CD4-positive, alpha-beta T cell treated with Interferon gamma for 1 hour (primary cell): ENCODE results near the gene GALNT12.

ENCODE experiments used
- DNase-seq: peaks from one replicate; pipeline ENCODE4 v3.0.0-alpha.2; 2020

The GALNT12 gene, protein sequence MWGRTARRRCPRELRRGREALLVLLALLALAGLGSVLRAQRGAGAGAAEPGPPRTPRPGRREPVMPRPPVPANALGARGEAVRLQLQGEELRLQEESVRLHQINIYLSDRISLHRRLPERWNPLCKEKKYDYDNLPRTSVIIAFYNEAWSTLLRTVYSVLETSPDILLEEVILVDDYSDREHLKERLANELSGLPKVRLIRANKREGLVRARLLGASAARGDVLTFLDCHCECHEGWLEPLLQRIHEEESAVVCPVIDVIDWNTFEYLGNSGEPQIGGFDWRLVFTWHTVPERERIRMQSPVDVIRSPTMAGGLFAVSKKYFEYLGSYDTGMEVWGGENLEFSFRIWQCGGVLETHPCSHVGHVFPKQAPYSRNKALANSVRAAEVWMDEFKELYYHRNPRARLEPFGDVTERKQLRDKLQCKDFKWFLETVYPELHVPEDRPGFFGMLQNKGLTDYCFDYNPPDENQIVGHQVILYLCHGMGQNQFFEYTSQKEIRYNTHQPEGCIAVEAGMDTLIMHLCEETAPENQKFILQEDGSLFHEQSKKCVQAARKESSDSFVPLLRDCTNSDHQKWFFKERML

DNA sequence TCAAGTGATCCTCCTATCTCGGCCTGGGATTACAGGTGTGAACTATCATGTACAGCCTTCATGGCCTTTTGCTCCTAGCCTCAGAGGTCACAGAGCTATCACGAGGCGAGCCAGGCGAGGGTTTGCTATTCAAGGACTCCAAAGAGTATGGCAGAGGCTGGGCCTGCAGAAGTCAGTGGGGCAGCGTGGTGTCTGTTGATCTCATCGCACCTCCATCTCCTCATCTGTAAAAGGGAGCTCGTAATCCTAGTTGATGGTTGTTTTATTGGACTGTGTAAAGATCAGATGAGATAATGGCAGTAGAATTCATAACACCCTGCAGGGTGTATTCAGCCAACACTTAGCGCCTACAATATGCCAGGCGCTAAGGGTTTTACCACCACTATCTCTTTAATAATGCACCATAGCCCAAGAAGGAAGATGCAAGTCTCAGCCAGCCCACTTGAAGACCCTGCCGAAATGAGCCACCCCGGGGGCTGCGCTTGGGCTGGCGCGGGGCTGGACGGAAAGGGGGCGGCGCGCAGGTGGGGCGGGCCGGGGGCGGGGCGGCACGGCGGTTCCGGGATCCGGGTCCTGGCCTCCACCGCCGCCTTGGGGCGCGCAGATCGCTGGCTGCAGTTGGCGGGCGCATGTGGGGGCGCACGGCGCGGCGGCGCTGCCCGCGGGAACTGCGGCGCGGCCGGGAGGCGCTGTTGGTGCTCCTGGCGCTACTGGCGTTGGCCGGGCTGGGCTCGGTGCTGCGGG is at the start of gene GALNT12:
GALNT12 (plus strand) TSS at position 601 of the 744 bp plus-strand sequence; CDS start at position 630, 29 bp downstream.
- DNase-seq = peak; percentile 38

- no peak for DNase-seq
Observed at GRCh38 chr9:98760231-98760630, 47.2 kb upstream of the GALNT12 start.

GRCh38 chr9:98763986-98764745 is 43.3 kb upstream of the GALNT12 start:
- DNase-seq = no peak

- no peak for DNase-seq
Observed at GRCh38 chr9:98765256-98765655, 42.2 kb upstream of the GALNT12 start.

GRCh38 chr9:98766586-98766985 is 40.9 kb upstream of the GALNT12 start:
- DNase-seq = no peak

DNA sequence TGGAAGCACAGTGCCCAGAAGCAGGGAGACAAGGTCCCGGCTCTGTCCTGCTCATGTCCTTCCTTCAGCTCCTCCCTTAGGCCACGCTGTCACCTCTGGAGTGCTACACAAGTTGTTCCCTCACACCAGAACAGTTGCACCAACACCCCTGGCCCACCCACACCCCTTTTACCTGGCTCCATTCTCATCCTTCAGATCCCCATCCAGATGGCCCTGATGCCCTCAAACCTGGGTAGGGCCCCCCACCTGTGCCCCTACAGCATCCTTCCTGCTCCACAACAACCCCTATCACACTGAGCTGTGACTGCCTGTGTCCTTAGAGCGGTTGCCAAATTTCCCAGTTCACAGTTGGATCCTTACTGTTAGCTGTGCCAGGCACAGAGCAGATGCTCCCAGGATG is 40.3 kb upstream of the GALNT12 start:
- no peak for DNase-seq

DNA sequence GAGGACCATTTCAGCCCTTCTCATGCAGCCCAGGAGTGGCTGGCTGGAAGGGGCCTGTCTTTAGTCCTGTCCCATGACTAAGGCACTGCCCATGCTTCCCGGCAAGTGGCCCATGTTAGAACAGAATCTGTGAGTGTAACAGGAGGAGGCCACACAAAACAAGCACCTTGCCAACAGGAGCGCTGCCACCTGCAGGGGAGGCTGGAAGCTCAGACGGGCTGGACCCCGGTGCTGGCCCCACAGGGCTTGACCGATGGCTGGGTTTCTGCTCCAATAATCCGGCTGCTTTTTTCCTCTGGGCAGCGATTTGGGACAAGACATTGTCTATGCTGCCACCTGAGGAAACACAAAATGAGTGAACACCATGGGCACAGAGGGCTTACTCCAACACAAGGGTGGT is 39.6 kb upstream of the GALNT12 start:
- DNase-seq = no peak

GRCh38 chr9:98768344-98768743 is 39.1 kb upstream of the GALNT12 start:
- no peak for DNase-seq

DNA sequence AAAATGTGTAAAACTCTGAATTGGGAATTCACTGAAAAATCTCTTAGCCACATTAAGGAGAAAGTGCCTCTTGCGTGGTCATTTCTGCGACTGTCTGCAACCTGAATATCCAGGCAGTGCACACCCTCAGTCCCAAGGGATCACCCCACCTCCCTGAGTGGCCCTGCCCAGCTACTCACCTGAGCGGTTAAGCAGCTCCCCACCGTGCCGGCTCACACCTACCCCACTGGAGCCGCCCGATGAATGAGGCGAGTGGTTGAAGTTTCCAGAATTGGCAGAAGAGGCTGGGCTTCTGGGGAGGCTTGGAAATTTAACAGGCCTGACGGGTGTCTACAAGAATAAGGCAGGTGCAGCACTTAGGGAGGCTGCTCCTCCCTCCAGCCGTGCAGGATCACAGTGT is 36.8 kb upstream of the GALNT12 start:
- no peak for DNase-seq

DNA sequence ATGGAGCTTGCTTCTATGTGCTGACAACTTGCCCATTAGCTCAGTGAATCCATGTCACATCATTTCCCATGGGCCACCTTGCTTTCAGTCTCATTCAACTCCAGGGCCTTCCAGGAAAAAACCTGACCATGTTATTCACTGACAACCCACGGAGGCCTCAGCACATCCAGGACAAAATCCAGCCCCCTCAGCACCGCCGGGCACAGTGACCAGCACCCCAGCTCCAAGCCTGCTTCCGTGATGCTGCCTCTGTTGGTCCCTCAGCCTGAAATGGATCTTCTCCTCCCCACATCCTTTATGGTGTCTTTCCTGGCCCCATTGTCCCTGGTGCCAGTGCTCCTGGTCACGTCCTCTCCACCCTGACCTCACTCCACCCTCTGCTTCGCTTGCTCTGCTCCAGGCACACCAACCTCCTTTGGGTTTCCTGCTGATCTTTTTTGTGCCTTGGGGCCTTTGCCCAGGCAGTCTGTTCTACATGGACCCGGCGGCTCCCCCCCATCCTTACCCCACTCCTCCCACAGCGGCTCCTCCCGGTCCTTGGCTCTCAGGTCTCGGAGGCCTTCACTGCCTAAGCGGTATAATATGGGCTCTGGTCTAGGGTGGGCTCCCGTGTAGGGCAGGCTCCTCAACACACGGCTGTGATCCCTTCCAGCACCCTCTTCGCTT is 36.1 kb upstream of the GALNT12 start:
- no peak for DNase-seq

GRCh38 chr9:98772364-98773155 is 34.9 kb upstream of the GALNT12 start:
- DNase-seq = no peak

GRCh38 chr9:98773721-98774120 is 33.7 kb upstream of the GALNT12 start:
- DNase-seq = no peak

DNA sequence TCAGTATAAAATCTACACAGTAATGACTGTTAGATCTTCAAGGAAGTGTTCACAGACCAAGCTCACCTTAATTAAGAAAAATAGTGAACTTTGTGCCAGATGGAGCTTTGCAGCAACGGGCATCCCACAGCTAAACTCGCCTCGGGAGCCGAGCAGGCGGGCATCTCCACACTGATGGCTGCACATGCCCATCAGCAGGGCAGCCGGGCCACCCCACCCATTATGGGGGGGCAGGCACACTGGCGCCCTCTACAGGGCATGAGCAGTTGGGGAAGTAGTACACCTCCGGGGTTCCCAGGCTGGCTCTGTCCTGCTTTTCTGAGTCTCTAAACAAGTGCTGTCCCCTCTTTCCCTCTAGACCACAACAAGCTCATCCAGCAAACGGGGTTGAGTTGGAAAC is 32.7 kb upstream of the GALNT12 start:
- DNase-seq = no peak

- peak; percentile 16 for DNase-seq
Observed at GRCh38 chr9:98775831-98776441, 31.5 kb upstream of the GALNT12 start.

DNA sequence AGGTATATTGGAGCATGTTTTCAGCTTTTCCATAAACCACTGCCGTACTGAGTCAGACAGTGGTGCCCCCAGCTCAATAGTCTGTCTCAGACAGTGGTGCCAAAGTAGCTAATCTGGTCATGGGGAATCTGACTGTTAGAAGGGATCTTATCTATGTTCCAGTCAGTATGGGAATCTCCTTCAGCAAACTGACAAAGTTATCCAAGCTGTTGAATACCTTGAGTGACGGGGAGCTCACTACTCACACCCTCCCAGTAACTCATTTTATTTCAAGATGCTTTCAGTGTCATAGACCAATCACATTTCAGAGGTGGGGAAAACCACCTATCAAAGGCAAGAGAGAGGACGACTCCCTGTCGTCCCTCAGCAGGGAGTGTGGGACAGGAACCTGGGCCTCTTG is 29.9 kb upstream of the GALNT12 start:
- DNase-seq = no peak

DNA sequence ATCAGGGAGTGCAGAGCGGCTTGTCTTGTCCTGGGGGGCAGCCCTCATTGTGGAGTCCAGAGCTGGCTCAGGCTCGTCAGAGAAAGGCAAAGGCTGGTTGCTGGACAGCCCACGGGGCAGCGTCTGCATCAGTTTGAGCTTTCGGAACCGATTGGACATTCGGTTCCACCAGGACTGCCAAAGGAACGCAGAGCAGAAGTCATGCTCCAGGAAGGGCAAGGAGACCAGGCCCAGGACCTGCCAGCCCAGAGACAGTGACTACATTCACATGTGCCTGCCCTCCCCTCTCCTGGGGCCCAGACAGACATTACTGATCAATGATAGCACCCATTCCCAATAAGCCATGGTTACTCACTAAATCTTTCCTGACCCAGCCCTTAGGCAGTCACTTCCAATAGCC is 29.2 kb upstream of the GALNT12 start:
- no peak for DNase-seq

GRCh38 chr9:98778711-98779530 is 28.5 kb upstream of the GALNT12 start:
- DNase-seq = no peak

DNA sequence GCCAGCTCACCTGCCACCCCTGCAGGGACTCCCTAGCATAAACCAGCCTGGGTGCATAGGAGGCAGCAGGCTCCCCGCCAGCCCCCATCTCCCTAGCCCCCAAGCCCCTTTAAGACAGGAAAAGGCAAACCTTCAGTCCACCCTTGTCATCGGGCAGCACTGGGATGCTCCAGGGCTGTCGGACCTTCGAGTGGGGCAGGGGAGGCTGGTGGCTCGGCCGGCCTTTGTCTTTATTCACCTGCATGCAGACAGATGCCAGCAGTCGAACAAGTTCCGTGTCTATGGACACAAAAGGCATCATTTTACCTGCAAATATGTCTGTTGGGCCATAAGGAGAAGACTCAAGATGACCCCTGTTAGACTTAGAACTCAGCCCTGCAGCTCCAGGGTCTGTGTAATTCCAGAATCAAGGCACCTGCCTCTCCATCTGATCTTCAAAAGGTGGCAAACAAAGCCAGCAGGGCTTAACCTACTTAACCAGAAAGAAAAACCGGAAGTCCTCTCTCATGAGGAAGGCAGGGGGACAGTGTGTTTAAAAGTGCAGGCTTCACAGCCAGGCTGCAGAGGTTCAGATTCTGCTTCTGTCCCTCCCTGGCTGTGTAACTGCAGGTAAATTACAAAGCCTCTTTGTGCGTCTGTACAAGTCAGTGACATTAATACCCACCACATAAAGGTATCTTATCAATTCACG is 27.3 kb upstream of the GALNT12 start:
- no peak for DNase-seq

- DNase-seq = no peak
Observed at GRCh38 chr9:98781588-98782383, 25.7 kb upstream of the GALNT12 start.
